ENCODE measurements around the gene HSP90AB1.

GRCh38 chr6:44266347-44266746, 19.4 kb downstream of the HSP90AB1 start:
- TF ChIP-seq CTCF (IDR thresholded peaks at IDR 0.05; ENCODE audit: insufficient read depth, low read length) (no peak), GABPA (IDR thresholded peaks at IDR 0.05; ENCODE audit: low read depth) (no peak), REST (IDR thresholded peaks at IDR 0.05; ENCODE audit: insufficient replicate concordance, low read depth) (no peak), POLR2AphosphoS5 (IDR thresholded peaks at IDR 0.05; ENCODE audit: low read depth) (no peak)
